GM12874 (cell line): ENCODE data around the gene C4orf50.

Source experiments
- CTCF ChIP-seq: IDR thresholded peaks from 2 replicates; pipeline ENCODE4 v1.5.1; 2011; ENCODE audit warnings: low read depth, mild to moderate bottlenecking, control low read depth, low read length, moderate library complexity; ENCODE audit not compliant: insufficient read depth

Gene C4orf50

DNA sequence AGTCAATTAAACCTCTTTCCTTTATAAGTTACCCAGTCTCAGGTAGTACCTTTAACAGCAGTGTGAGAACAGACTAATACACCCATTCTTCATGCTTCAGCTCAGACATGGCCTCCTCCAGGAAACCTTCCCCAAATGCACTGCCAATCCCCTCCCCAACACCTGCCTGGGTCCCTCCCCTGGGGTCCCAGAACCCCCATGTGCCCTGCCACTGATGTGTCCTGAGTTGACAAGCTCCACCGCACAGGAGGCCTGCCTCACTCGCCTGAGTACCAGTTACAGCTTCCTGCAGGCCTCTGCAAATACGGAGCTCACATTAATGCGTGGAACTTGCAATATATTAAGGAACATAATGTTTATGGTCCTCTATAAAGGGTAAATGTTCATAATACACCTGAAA is 90.5 kb downstream of the C4orf50 start:
- TF ChIP-seq CTCF = no peak

DNA sequence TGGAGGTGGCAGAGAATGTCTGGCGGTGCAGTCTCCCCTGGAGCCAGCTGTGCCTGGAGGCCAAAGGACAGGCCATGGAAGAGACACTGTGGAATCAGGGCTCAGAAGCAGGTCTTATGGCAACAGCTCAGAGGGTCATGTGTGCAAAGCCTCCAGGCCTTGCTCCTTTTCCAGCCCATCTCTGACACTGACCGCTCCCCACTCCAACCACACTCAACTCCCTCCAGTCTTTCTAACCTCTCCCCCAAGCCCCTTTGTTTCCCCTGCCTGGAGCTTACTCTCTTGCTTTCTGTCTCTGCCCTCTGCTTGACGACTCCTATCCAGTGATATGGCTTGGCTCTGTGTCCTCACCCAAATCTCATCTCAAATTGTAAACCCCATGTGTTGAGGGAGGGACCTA is 91.1 kb downstream of the C4orf50 start:
- TF ChIP-seq CTCF = no peak

- TF ChIP-seq CTCF = no peak
Measured at GRCh38 chr4:5926598-5926997, 91.6 kb downstream of the C4orf50 start.

DNA sequence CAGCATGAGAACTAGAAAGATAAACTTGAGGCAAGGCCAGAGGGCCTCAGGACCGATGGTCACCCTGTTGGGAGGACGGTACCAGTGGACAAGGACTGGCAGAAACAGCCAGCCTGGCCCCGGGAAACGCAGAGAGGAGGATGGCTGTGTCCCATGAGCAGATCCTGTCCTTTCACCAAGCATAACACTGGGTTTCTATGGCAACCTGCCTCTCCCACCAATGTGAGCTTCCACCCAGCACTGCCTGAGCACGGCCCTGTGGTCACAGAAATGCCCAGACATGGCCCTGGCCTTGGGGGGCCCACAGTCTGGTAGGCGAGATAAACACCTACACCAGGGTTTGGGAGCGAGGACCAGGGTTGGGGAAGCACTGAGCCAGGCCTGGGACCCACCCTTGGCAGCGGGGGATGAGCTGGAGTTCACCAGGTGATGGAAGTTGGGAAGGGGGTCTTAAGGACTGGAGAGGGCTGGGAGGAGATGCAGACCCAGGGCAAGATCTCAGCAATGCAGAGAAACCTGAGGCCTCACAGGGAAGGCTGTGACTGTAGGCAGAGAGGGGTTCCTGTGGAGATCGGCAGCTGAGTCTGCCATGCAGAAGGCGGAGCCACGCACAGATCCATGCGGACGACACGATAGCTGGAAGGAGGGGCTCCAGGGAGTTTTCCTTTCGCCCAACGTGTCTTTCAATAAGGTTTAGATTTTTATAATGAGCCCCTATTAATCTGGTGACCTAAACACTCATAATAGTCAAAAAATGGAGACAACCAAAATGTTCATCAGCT is 92.6 kb downstream of the C4orf50 start:
- TF ChIP-seq CTCF = no peak

GRCh38 chr4:5924461-5925125 is 93.6 kb downstream of the C4orf50 start:
- TF ChIP-seq CTCF = no peak

DNA sequence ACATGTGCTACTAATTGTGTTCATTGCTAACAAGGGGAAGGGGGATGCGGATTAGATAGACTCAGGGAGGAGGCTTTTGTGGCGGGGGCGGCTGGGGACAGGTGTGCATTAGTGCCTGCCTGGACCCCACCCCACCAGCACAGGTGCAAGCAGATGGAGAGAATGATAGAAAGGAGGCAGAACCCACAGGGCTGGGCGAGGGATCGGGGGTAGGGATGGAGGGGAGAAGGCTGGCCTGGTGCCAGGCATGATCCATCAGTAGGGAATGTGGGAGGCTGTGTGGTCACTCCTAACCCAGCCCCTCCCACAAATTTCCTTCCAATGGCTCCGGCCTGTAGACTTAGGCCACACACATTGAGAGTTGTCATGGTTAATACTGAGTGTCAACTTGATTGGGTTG is 94.9 kb downstream of the C4orf50 start:
- TF ChIP-seq CTCF = no peak

GRCh38 chr4:5922556-5922955 is 95.7 kb downstream of the C4orf50 start:
- no peak for TF ChIP-seq CTCF
